CD14-positive monocyte (primary cell): ENCODE results near the gene BCAS2. TPM values are rescaled to one million over a fixed set of nuclear protein-coding genes. Genes with fewer than 3 reads are reported as not detected.

Source experiments
- DNase-seq, 3 donors: peaks; one replicate each; pipeline ENCODE4 v3.0.0-alpha.2; 2011 to 2022
- H2AFZ ChIP-seq: 2 replicates; pipeline ENCODE4 v1.6.0; 2012; ENCODE audit warnings: mild to moderate bottlenecking, low read depth, low read length, inconsistent platforms; ENCODE audit not compliant: insufficient read depth, poor library complexity, severe bottlenecking
- H3K27ac ChIP-seq, 2 donors: 1 replicate in 1 of 2; 2 replicates in 1 of 2; pipeline ENCODE4 v1.5.1; 2012 to 2013; ENCODE audit warnings: low read length in 2 of 2, control low read depth in 1 of 2, inconsistent platforms in 1 of 2, low read depth in 1 of 2, mild to moderate bottlenecking in 1 of 2
- H3K27me3 ChIP-seq, 2 donors: one replicate each; pipeline versions ENCODE4 v1.6.0 to v1.6.1; 2011 to 2013; ENCODE audit warnings: low read length in 2 of 2; ENCODE audit not compliant: control insufficient read depth in 2 of 2, insufficient read depth in 2 of 2
- H3K36me3 ChIP-seq, 2 donors: replicated peaks in 1 of 2; 1 replicate in 1 of 2; 2 replicates in 1 of 2; pipeline versions ENCODE4 v1.5.1 to v1.6.1; 2012 to 2013; ENCODE audit warnings: low read length in 2 of 2, control low read depth in 1 of 2, inconsistent platforms in 1 of 2, mild to moderate bottlenecking in 1 of 2; ENCODE audit not compliant: insufficient read depth in 2 of 2, control insufficient read depth in 1 of 2
- H3K4me1 ChIP-seq, 2 donors: 1 replicate in 1 of 2; 2 replicates in 1 of 2; pipeline versions ENCODE4 v1.5.1 to v1.6.1; 2012 to 2013; ENCODE audit warnings: low read length in 2 of 2, control low read depth in 1 of 2, inconsistent platforms in 1 of 2, mild to moderate bottlenecking in 1 of 2, moderate library complexity in 1 of 2; ENCODE audit not compliant: insufficient read depth in 2 of 2, control insufficient read depth in 1 of 2
- H3K4me2 ChIP-seq: replicated peaks from 2 replicates; pipeline ENCODE3; 2012; ENCODE audit warnings: low read length, moderate library complexity, mild to moderate bottlenecking; ENCODE audit not compliant: poor library complexity, severe bottlenecking; ENCODE audit errors: extremely low read depth
- H3K4me3 ChIP-seq, 3 experiments: fragments of 200-600 bp in 1 of 3; sonication (generic) in 1 of 3; replicated peaks in 1 of 3; 1 replicate in 2 of 3; 2 replicates in 1 of 3; pipeline ENCODE4 v1.5.1; 2011 to 2013; ENCODE audit warnings: low read length in 3 of 3, mild to moderate bottlenecking in 3 of 3, control low read depth in 2 of 3, low read depth in 2 of 3, inconsistent platforms in 1 of 3, moderate library complexity in 1 of 3
- H3K79me2 ChIP-seq: 2 replicates; pipeline ENCODE4 v1.6.0; 2012; ENCODE audit warnings: mild to moderate bottlenecking, control low read depth, inconsistent platforms, low read length, moderate library complexity; ENCODE audit not compliant: insufficient read depth
- H3K9ac ChIP-seq: 2 replicates; pipeline ENCODE4 v1.6.0; 2017; ENCODE audit warnings: low read length, mild to moderate bottlenecking; ENCODE audit not compliant: insufficient read depth, poor library complexity, severe bottlenecking
- H3K9me3 ChIP-seq, 2 donors: replicated peaks in 1 of 2; 1 replicate in 1 of 2; 2 replicates in 1 of 2; pipeline versions ENCODE4 v1.5.1 to v1.6.1; 2012 to 2013; ENCODE audit warnings: low read length in 2 of 2, control low read depth in 1 of 2; ENCODE audit not compliant: control insufficient read depth in 1 of 2, insufficient read depth in 1 of 2
- H4K20me1 ChIP-seq: 2 replicates; pipeline ENCODE4 v1.6.0; 2012; ENCODE audit warnings: mild to moderate bottlenecking, low read length, control low read depth, moderate library complexity; ENCODE audit not compliant: insufficient read depth
- H3K27ac Mint-ChIP-seq, 7 donors: one replicate each; pipeline ENCODE4 v1.8.0; 2020; ENCODE audit warnings: mild to moderate bottlenecking in 7 of 7, mixed read lengths in 7 of 7, moderate library complexity in 6 of 7, inconsistent platforms in 2 of 7
- H3K27me3 Mint-ChIP-seq, 3 donors: one replicate each; pipeline ENCODE4 v1.8.0; 2021 to 2022; ENCODE audit warnings: low read depth in 3 of 3, mild to moderate bottlenecking in 3 of 3, mixed read lengths in 3 of 3, moderate library complexity in 3 of 3, inconsistent platforms in 1 of 3
- H3K36me3 Mint-ChIP-seq, 2 donors: one replicate each; pipeline ENCODE4 v1.8.0; 2020; ENCODE audit warnings: mixed read lengths in 2 of 2, inconsistent platforms in 1 of 2, mild to moderate bottlenecking in 1 of 2
- H3K4me1 Mint-ChIP-seq: one replicate; pipeline ENCODE4 v1.8.0; 2020; ENCODE audit warnings: mild to moderate bottlenecking, mixed read lengths
- H3K4me3 Mint-ChIP-seq, 2 donors: one replicate each; pipeline ENCODE4 v1.8.0; 2020; ENCODE audit warnings: mild to moderate bottlenecking in 2 of 2, mixed read lengths in 2 of 2, moderate library complexity in 1 of 2
- H3K9me3 Mint-ChIP-seq, 7 donors: one replicate each; pipeline ENCODE4 v1.8.0; 2020 to 2022; ENCODE audit warnings: mixed read lengths in 7 of 7, mild to moderate bottlenecking in 6 of 7, moderate library complexity in 6 of 7, inconsistent platforms in 2 of 7
- CTCF ChIP-seq: fragments of 200-600 bp; IDR thresholded peaks from one replicate; pipeline ENCODE4 v1.8.0; 2022; ENCODE audit warnings: antibody characterized with exemption, mild to moderate bottlenecking
- WGBS: methylation state at CpG from one replicate; pipeline ENCODE4 v1.1.5; 2013; ENCODE audit warnings: missing lambda C conversion rate; ENCODE audit not compliant: insufficient coverage; 5-methylcytosine and 5-hydroxymethylcytosine counted together
- intact Hi-C, 2 donors: fragments of 100-400 bp; cut with micrococcal nuclease; formaldehyde crosslinking; loops; one replicate each; pipeline versions ENCODE4 v1.15.0 to v1.15.1; 2023
- polyA plus RNA-seq, 3 donors: library from polyadenylated mRNA; depleted of rRNA in 1 of 3; unstranded in 2 of 3; stranded (reverse) in 1 of 3; fragments of 300-500 nt in 2 of 3; fragments of >200 nt in 1 of 3; fragmentation: Illumina TruSeq in 2 of 3; gene quantifications; 1 replicate in 2 of 3; 2 replicates in 1 of 3; pipeline ENCODE4 v1.2.3, GENCODE V29; 2012 to 2021

The BCAS2 gene
- polyA plus RNA-seq, 3 donors: 22.1 to 55.7 (median 47.6) TPM

GRCh38 chr1:114547076-114547475 lies 34.3 kb downstream of the BCAS2 start:
- Histone ChIP-seq H3K4me1 (peaks cover 15 to 21% of the 10 kb centered on the region in 2 donors), H4K20me1 (no peaks in the 10 kb centered on the region), H3K4me3 (no peak overlapping the region), H3K9ac (no peak overlapping the region), H3K27me3 (no peaks in the 10 kb centered on the region), H3K9me3 (no peaks in the 10 kb centered on the region), H3K4me2 (no peak overlapping the region), H3K36me3 (no peaks in the 10 kb centered on the region), H2AFZ (no peak overlapping the region), H3K79me2 (no peaks in the 10 kb centered on the region), H3K27ac (no peak overlapping the region)
- H3K4me1 Mint-ChIP-seq: peaks cover 15% of the 10 kb centered on the region
- H3K27ac Mint-ChIP-seq: no peak overlapping the region
- no peak overlapping the region for H3K4me3 Mint-ChIP-seq
- WGBS: no CpG with 5 or more reads among the region's 1 CpG
- H3K9me3 Mint-ChIP-seq: peaks cover 0 to 14% (median under 1%) of the 10 kb centered on the region in 7 donors
- DNase-seq: no peak
- no peaks in the 10 kb centered on the region for H3K36me3 Mint-ChIP-seq
- peaks cover 3 to 8% (median 5%) of the 10 kb centered on the region in 3 donors for H3K27me3 Mint-ChIP-seq
- no peak for TF ChIP-seq CTCF
- intact Hi-C loops: loop anchor here in 1 of 2 donors (10.0 kb wide), 1 partner anchor 62 kb away; no protein-coding TSS in a partner anchor

GRCh38 chr1:114545796-114546195 lies 35.6 kb downstream of the BCAS2 start:
- Mint-ChIP-seq H3K27ac (no peak overlapping the region), H3K36me3 (no peaks in the 10 kb centered on the region), H3K4me3 (no peak overlapping the region), H3K27me3 (peaks cover 3 to 10% (median 8%) of the 10 kb centered on the region in 3 donors), H3K4me1 (peaks cover 15% of the 10 kb centered on the region), H3K9me3 (peaks cover 0 to 14% (median 0%) of the 10 kb centered on the region in 7 donors)
- no peak overlapping the region for H3K27ac ChIP-seq
- H4K20me1 ChIP-seq: no peaks in the 10 kb centered on the region
- H3K9me3 ChIP-seq: no peaks in the 10 kb centered on the region
- H3K4me2 ChIP-seq: no peak overlapping the region
- WGBS: 75% methylated on average over 1 of the region's 2 CpGs
- H3K27me3 ChIP-seq: no peaks in the 10 kb centered on the region
- H3K4me3 ChIP-seq: no peak overlapping the region
- no peak overlapping the region for H2AFZ ChIP-seq
- intact Hi-C loops: loop anchor here in 1 of 2 donors (10.0 kb wide), 1 partner anchor 61 kb away; no protein-coding TSS in a partner anchor
- DNase-seq: no peak
- H3K9ac ChIP-seq: no peak overlapping the region
- H3K4me1 ChIP-seq: peaks cover 15 to 21% of the 10 kb centered on the region in 2 donors
- no peak for TF ChIP-seq CTCF
- no peaks in the 10 kb centered on the region for H3K36me3 ChIP-seq
- no peaks in the 10 kb centered on the region for H3K79me2 ChIP-seq
